Hepatocyte (in vitro differentiated cells): ENCODE data around the gene TTLL12. TPM values are rescaled to one million over a fixed set of nuclear protein-coding genes. Genes with fewer than 3 reads are reported as not detected.

Source experiments
- DNase-seq: peaks from one replicate; pipeline ENCODE4 v3.0.0-alpha.2; 2016; ENCODE audit warnings: low spot score
- H2AFZ ChIP-seq: fragments of 200-600 bp; sonication (generic); 2 replicates; pipeline ENCODE4 v1.6.0; 2016; ENCODE audit warnings: antibody characterized with exemption, mild to moderate bottlenecking
- H3K27ac ChIP-seq: fragments of 200-600 bp; sonication (generic); 2 replicates; pipeline ENCODE4 v1.5.1; 2016; ENCODE audit warnings: mild to moderate bottlenecking
- H3K27me3 ChIP-seq: fragments of 200-600 bp; sonication (generic); 2 replicates; pipeline ENCODE4 v1.6.1; 2016
- H3K36me3 ChIP-seq: fragments of 200-600 bp; sonication (generic); replicated peaks from 2 replicates; pipeline ENCODE4 v1.5.1; 2016; ENCODE audit warnings: low read depth; ENCODE audit not compliant: insufficient read depth
- H3K4me1 ChIP-seq: fragments of 200-600 bp; sonication (generic); 2 replicates; pipeline ENCODE4 v1.5.1; 2016; ENCODE audit warnings: mild to moderate bottlenecking, moderate library complexity; ENCODE audit not compliant: insufficient read depth
- H3K4me2 ChIP-seq: fragments of 200-600 bp; sonication (generic); 2 replicates; pipeline ENCODE4 v1.6.0; 2016
- H3K4me3 ChIP-seq: fragments of 200-600 bp; sonication (generic); 2 replicates; pipeline ENCODE4 v1.5.1; 2016; ENCODE audit warnings: mild to moderate bottlenecking
- H3K79me2 ChIP-seq: fragments of 200-600 bp; sonication (generic); 2 replicates; pipeline ENCODE4 v1.6.0; 2017; ENCODE audit warnings: mild to moderate bottlenecking
- H3K9me2 ChIP-seq: fragments of 200-600 bp; sonication (generic); replicated peaks from 2 replicates; pipeline ENCODE4 v1.6.0; 2017; ENCODE audit warnings: mild to moderate bottlenecking; ENCODE audit not compliant: insufficient read depth
- H3K9me3 ChIP-seq: fragments of 200-600 bp; sonication (generic); 2 replicates; pipeline ENCODE4 v1.5.1; 2016; ENCODE audit warnings: low read depth, mild to moderate bottlenecking
- H4K20me1 ChIP-seq: fragments of 200-600 bp; sonication (generic); 2 replicates; pipeline ENCODE4 v1.6.0; 2016; ENCODE audit warnings: mild to moderate bottlenecking; ENCODE audit not compliant: insufficient read depth, poor library complexity, severe bottlenecking
- EZH2 ChIP-seq: fragments of 200-600 bp; sonication (generic); IDR thresholded peaks from 2 replicates; pipeline ENCODE4 v1.6.1; 2016; ENCODE audit warnings: antibody characterized with exemption, mild to moderate bottlenecking, borderline replicate concordance
- EZH2phosphoT487 ChIP-seq: fragments of 200-600 bp; sonication (generic); IDR thresholded peaks from one replicate; pipeline ENCODE4 v1.6.1; 2018; ENCODE audit warnings: antibody characterized with exemption, mild to moderate bottlenecking, low read depth, moderate library complexity; ENCODE audit not compliant: unreplicated experiment, severe bottlenecking
- WGBS: methylation state at CpG from one replicate; pipeline ENCODE4 v1.1.6; 2016; ENCODE audit warnings: low lambda C conversion rate; ENCODE audit errors: missing lambda C conversion rate; 5-methylcytosine and 5-hydroxymethylcytosine counted together
- polyA plus RNA-seq: library from polyadenylated mRNA; unstranded; fragments of >200 nt; fragmentation: Nextera tagmentation; extraction: Ambion mirVana; gene quantifications from 2 replicates; pipeline ENCODE4 v1.2.1, GENCODE V29; 2016
- total RNA-seq: library from RNA; depleted of rRNA; stranded (reverse); fragments of >200 nt; gene quantifications from 2 replicates; pipeline ENCODE4 v1.2.3, GENCODE V29; 2014
- TF ChIP-seq, protein P1 (sequence below): fragments of 200-600 bp; sonication (generic); IDR thresholded peaks from 2 replicates; pipeline ENCODE4 v1.5.1; 2016; ENCODE audit warnings: antibody characterized with exemption, mild to moderate bottlenecking; ENCODE audit not compliant: poor library complexity

TTLL12 gene
- total and polyA plus RNA-seq, 2 experiments from 2014 or later = 40.9 to 50.3 TPM

GRCh38 chr22:43129426-43130425 lies 57.2 kb downstream of the TTLL12 start:
- Histone ChIP-seq H3K27ac (peak overlapping the region; percentile 94), H3K36me3 (no peaks in the 10 kb centered on the region), H3K4me1 (peaks cover 42% of the 10 kb centered on the region)

GRCh38 chr22:43128928-43129424 lies 58.0 kb downstream of the TTLL12 start:
- WGBS = 67% methylated on average over 20 of the region's 20 CpGs
- Histone ChIP-seq H3K4me1 (peaks cover 42% of the 10 kb centered on the region), H2AFZ (no peak overlapping the region)

More at GRCh38 chr22:43129426-43130425, 57.2 kb downstream of the TTLL12 start:
- no peak overlapping the region for H3K4me3 ChIP-seq
- DNase-seq = no peak
- no peaks in the 10 kb centered on the region for H3K9me2 ChIP-seq
- no peaks in the 10 kb centered on the region for H3K27me3 ChIP-seq
- no peaks in the 10 kb centered on the region for H4K20me1 ChIP-seq
- H2AFZ ChIP-seq = no peak overlapping the region
- TF ChIP-seq EZH2phosphoT487 (no peak), EZH2 (no peak)
- TF ChIP-seq, protein P1, sequence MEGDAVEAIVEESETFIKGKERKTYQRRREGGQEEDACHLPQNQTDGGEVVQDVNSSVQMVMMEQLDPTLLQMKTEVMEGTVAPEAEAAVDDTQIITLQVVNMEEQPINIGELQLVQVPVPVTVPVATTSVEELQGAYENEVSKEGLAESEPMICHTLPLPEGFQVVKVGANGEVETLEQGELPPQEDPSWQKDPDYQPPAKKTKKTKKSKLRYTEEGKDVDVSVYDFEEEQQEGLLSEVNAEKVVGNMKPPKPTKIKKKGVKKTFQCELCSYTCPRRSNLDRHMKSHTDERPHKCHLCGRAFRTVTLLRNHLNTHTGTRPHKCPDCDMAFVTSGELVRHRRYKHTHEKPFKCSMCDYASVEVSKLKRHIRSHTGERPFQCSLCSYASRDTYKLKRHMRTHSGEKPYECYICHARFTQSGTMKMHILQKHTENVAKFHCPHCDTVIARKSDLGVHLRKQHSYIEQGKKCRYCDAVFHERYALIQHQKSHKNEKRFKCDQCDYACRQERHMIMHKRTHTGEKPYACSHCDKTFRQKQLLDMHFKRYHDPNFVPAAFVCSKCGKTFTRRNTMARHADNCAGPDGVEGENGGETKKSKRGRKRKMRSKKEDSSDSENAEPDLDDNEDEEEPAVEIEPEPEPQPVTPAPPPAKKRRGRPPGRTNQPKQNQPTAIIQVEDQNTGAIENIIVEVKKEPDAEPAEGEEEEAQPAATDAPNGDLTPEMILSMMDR = no peak
- H3K79me2 ChIP-seq = no peaks in the 10 kb centered on the region
- H3K4me2 ChIP-seq = peak overlapping the region; percentile 41
- 75% methylated on average over 16 of the region's 16 CpGs for WGBS
- no peaks in the 10 kb centered on the region for H3K9me3 ChIP-seq

DNA sequence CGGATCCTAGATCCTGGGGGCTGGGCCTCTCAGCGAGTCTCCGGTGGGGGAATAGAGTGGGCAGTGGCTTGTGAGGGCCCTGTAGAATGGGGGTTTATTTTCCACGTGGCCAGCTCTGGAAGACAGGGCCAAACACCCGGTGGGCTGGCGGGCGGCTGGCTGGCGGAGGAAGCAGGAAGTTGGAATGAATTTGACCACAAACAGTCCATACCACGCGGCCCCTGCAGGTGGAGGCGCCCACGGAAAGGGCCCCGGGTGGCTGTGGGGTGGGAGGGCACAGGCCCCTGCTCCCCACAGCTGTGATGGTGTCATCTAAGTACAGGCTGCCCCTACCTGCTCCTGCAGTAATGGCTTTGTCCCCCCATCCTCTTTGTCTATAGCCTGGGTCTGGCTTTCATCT lies 58.8 kb downstream of the TTLL12 start:
- H3K36me3 ChIP-seq = no peaks in the 10 kb centered on the region
- H3K79me2 ChIP-seq = no peaks in the 10 kb centered on the region
- peak overlapping the region; percentile 20 for H3K4me2 ChIP-seq
- H3K9me3 ChIP-seq = no peaks in the 10 kb centered on the region
- TF ChIP-seq EZH2phosphoT487 (no peak), EZH2 (no peak)
- TF ChIP-seq, protein P1 = no peak
- no peak overlapping the region for H3K4me3 ChIP-seq
- H3K27me3 ChIP-seq = no peaks in the 10 kb centered on the region
- no peak for DNase-seq
- no peaks in the 10 kb centered on the region for H4K20me1 ChIP-seq
- H3K27ac ChIP-seq = peak overlapping the region; percentile 94
- no peak overlapping the region for H2AFZ ChIP-seq
- H3K9me2 ChIP-seq = no peaks in the 10 kb centered on the region
- H3K4me1 ChIP-seq = peaks cover 42% of the 10 kb centered on the region
- 94% methylated on average over 13 of the region's 13 CpGs for WGBS

More at GRCh38 chr22:43128928-43129424, 58.0 kb downstream of the TTLL12 start:
- Histone ChIP-seq H3K9me2 (no peaks in the 10 kb centered on the region), H3K36me3 (no peaks in the 10 kb centered on the region), H4K20me1 (no peaks in the 10 kb centered on the region), H3K9me3 (no peaks in the 10 kb centered on the region), H3K79me2 (no peaks in the 10 kb centered on the region), H3K4me3 (no peak overlapping the region), H3K27ac (peak overlapping the region; percentile 94), H3K27me3 (no peaks in the 10 kb centered on the region), H3K4me2 (peak overlapping the region; percentile 41)
- DNase-seq = peak; percentile 76
- TF ChIP-seq EZH2 (no peak), EZH2phosphoT487 (no peak)
- TF ChIP-seq, protein P1 = no peak
